ENCODE results near the gene MCOLN1.

DNA sequence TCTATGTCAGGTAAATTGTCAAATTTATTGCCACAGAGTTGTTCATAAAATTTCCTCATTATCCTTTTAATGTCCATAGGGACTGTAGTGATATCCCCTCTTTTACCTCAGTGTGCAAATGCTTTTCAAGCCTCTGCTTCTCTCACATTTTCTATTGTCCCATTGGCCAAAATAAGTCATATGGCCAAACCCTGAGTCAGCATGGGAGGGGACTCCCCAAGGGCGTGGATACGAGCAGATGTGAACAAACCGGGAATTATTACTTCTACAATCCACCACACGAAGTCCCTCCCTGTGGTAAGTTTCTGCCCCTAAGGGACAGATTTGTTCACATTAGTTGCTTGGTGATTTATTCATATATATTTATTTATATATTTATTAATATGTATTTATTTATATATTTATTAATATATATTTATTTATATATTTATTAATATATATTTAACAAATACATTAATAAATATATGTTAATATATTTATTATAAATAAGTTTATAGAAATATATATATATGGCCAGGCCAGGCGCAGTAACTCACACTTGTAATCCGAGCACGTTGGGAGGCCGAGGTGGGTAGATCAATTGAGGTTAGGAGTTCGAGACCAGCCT, 53.1 kb downstream of the MCOLN1 start:
- TF ChIP-seq POLR2A (IDR thresholded peaks at IDR 0.05) (no peak), POLR2AphosphoS5 (IDR thresholded peaks at IDR 0.05) (no peak)

All from gastroesophageal sphincter (tissue), 2 donors.